HFFc6 (cell line): ENCODE measurements around the gene POU2AF1. TPM values are rescaled to one million over a fixed set of nuclear protein-coding genes. Genes with fewer than 3 reads are reported as not detected.

ENCODE experiments used
- DNase-seq: peaks from one replicate; pipeline ENCODE4 v3.0.0-alpha.2; 2018
- H3K27ac Mint-ChIP-seq: 2 replicates; pipeline ENCODE4 v1.8.0; 2020; ENCODE audit warnings: mild to moderate bottlenecking, mixed read lengths
- H3K27me3 Mint-ChIP-seq: 2 replicates; pipeline ENCODE4 v1.8.0; 2021; ENCODE audit warnings: mild to moderate bottlenecking, moderate library complexity, mixed read lengths; ENCODE audit not compliant: insufficient read depth
- H3K36me3 Mint-ChIP-seq: 2 replicates; pipeline ENCODE4 v1.8.0; 2021; ENCODE audit warnings: low read depth, mixed read lengths
- H3K4me1 Mint-ChIP-seq: 2 replicates; pipeline ENCODE4 v1.8.0; 2020; ENCODE audit warnings: low read depth, mixed read lengths
- H3K4me3 Mint-ChIP-seq: 2 replicates; pipeline ENCODE4 v1.8.0; 2020; ENCODE audit warnings: mild to moderate bottlenecking, moderate library complexity, mixed read lengths
- H3K9me3 Mint-ChIP-seq: 2 replicates; pipeline ENCODE4 v1.8.0; 2020; ENCODE audit warnings: mild to moderate bottlenecking, mixed read lengths
- CTCF ChIP-seq: fragments of 200-600 bp; sonication (generic); IDR thresholded peaks from 2 replicates; pipeline ENCODE4 v1.5.0; 2021; ENCODE audit warnings: antibody characterized with exemption, mild to moderate bottlenecking
- total RNA-seq, 6 experiments: library from RNA; stranded (reverse); fragmentation: NEBNext Ultra II Directional; extraction: Animal tissue kit (Norgen Biotek cat#: 25700); gene quantifications; 2 replicates in 1 of 6; 3 replicates in 5 of 6; pipeline ENCODE4 v1.2.3, GENCODE V29; 2021

The POU2AF1 gene
- total RNA-seq, 6 experiments from 2014 or later, result not detected

- TF ChIP-seq CTCF, result no peak
- H3K36me3 Mint-ChIP-seq, result no peaks in the 10 kb centered on the region
- no peaks in the 10 kb centered on the region for H3K4me1 Mint-ChIP-seq
- H3K9me3 Mint-ChIP-seq, result no peaks in the 10 kb centered on the region
- H3K27ac Mint-ChIP-seq, result no peak overlapping the region
- no peak for DNase-seq
- no peak overlapping the region for H3K4me3 Mint-ChIP-seq
- peaks cover 14% of the 10 kb centered on the region for H3K27me3 Mint-ChIP-seq
Measured at GRCh38 chr11:111391328-111392124, 12.5 kb upstream of the POU2AF1 start.

DNA sequence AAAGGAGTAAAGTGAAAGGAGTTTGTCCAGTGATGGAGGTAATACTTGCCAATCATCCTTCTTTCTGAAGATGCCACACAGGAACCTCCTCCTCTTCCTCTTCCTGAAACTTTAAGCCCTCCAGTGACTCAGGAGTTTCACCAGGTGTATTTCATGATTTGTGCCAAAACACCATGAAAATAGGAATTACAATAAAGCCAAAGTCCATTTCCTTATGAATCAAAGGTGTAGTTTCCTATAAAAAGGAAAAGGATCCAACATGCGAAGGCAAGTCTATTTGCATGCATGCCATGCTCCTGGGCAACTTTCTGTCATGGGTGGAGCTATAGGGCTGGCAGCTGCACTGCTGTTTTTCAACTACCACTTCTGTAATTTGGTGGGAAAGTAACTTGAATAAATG, 9.8 kb upstream of the POU2AF1 start:
- Mint-ChIP-seq H3K9me3 (no peaks in the 10 kb centered on the region), H3K27me3 (peaks cover 8% of the 10 kb centered on the region), H3K27ac (no peak overlapping the region), H3K4me1 (no peaks in the 10 kb centered on the region), H3K36me3 (no peaks in the 10 kb centered on the region), H3K4me3 (no peak overlapping the region)
- TF ChIP-seq CTCF, result no peak
- no peak for DNase-seq

DNA sequence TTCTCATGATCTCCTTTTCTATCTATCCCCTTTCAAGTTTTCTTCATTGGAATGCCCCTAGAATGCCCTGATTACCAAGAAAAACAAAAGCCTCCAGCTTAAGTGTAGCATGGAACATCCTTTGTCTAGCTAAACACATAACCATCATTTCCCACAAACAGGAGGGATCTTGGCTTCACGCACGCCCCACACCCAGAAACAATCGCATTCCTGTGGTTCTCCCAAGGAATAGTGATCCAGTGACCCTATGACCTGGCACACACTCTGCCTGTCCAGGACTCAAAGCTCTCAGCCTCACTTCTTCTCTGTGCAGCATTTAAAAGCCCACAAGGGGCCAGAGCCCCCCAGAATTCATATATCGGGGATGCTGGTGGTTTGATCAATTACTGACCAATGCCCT, 9.3 kb upstream of the POU2AF1 start:
- peaks cover 4% of the 10 kb centered on the region for H3K27me3 Mint-ChIP-seq
- H3K9me3 Mint-ChIP-seq, result no peaks in the 10 kb centered on the region
- H3K27ac Mint-ChIP-seq, result no peak overlapping the region
- H3K4me1 Mint-ChIP-seq, result no peaks in the 10 kb centered on the region
- no peak overlapping the region for H3K4me3 Mint-ChIP-seq
- no peak for DNase-seq
- H3K36me3 Mint-ChIP-seq, result no peaks in the 10 kb centered on the region
- no peak for TF ChIP-seq CTCF

GRCh38 chr11:111387363-111387762, 8.3 kb upstream of the POU2AF1 start:
- no peak for DNase-seq
- no peaks in the 10 kb centered on the region for H3K9me3 Mint-ChIP-seq
- H3K4me3 Mint-ChIP-seq, result no peak overlapping the region
- TF ChIP-seq CTCF, result no peak
- peaks cover 4% of the 10 kb centered on the region for H3K27me3 Mint-ChIP-seq
- no peaks in the 10 kb centered on the region for H3K36me3 Mint-ChIP-seq
- no peak overlapping the region for H3K27ac Mint-ChIP-seq
- no peaks in the 10 kb centered on the region for H3K4me1 Mint-ChIP-seq

- H3K4me1 Mint-ChIP-seq, result no peaks in the 10 kb centered on the region
- no peak overlapping the region for H3K27ac Mint-ChIP-seq
- peaks cover 4% of the 10 kb centered on the region for H3K27me3 Mint-ChIP-seq
Measured at GRCh38 chr11:111386611-111387150, 7.6 kb upstream of the POU2AF1 start.

More at GRCh38 chr11:111386611-111387150, 7.6 kb upstream of the POU2AF1 start:
- Mint-ChIP-seq H3K36me3 (no peaks in the 10 kb centered on the region), H3K9me3 (no peaks in the 10 kb centered on the region), H3K4me3 (no peak overlapping the region)
- no peak for DNase-seq
- no peak for TF ChIP-seq CTCF
